HT1080 (cell line): ENCODE data around the gene CD163L1. TPM values are rescaled to one million over a fixed set of nuclear protein-coding genes. Genes with fewer than 3 reads are reported as not detected.
"Not testable (repeated sequence)": the region's sequence is repeated elsewhere in the genome, so short reads cannot be mapped to it uniquely, and the experiment has no call there.

ENCODE experiments used
- DNase-seq: peaks from one replicate; pipeline ENCODE4 v3.0.0-alpha.2; 2015; ENCODE audit warnings: low read depth
- polyA plus RNA-seq, 2 experiments: library from polyadenylated mRNA; depleted of rRNA; stranded (reverse); fragments of >200 nt; gene quantifications; 2 replicates each; pipeline ENCODE4 v1.2.3, GENCODE V29; 2015
- total RNA-seq: library from RNA; depleted of rRNA; stranded (reverse); fragments of >200 nt; shearing (Covaris generic); gene quantifications from 2 replicates; pipeline ENCODE4 v1.2.3, GENCODE V29; 2014; rRNA removed

The CD163L1 gene
- 3.0 and 6.0 TPM in 2 replicates for total RNA-seq
- polyA plus RNA-seq (2015; cell fraction: cytosol; rRNA removed) = 1.5 and 2.1 TPM in 2 replicates
- polyA plus RNA-seq (2015; cell fraction: nucleus; rRNA removed) = 2.7 and 3.9 TPM in 2 replicates

DNA sequence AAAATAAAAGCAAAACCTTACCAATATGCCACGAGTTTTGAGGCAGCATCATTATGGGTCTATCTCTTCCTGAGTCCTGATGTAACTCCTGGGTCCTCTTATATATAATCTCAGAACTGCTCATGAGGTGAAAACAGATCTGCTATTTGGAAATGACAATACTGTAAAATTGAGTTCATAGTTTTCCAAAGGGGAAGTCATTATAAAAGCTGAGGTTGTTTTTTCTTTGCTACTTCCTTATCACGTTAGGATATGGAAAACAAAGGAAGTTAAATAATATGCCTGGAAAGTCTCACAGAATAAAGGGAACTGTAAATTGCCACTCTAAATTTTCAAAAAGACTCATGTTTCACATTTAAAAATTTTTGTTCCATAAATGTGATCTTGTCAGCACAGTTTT lies at the start of gene CD163L1:
Gene CD163L1, minus strand, starts transcription at position 78 of the 400 bp plus-strand sequence. Its CDS starts 26 bp downstream, at position 52.
- no peak for DNase-seq

DNA sequence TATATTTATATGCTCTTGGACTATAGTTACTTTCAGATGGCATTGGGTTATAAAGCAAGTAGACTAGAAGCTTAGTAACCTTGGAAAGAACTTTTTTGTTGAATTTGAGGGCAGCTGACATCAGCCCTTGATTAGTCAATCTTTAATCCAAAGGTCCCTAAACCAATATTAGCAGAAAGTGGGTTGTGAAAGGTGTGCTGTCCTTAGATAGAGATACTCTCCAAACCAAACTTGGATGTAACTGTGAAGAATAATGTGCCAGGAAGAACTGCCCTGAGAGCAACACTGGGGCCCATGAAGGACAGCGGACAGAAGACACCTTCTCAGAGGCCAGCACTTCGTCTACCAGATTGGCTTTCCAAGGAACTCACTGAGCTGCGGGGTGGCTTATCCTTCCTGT lies 49.1 kb upstream of the CD163L1 start:
- no peak for DNase-seq

DNA sequence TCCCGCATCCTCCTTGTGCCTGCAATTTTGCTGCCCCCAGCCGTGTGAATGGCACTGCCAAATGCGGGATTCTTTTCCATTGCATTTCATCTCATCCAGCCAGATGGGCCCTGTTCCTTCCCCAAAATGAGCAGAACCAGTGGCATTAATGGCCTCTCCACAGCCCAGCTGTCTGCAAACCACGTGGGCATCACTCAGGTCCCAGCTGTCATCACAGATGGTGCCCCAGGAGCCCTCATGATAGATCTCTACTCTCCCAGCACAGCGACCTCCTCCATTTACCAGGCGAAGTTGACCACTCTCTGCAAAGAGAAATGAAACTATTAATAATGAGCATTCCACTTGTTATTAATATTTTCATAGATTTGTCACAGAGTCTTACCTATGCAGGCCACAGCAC lies 42.6 kb upstream of the CD163L1 start:
- DNase-seq = no peak

DNA sequence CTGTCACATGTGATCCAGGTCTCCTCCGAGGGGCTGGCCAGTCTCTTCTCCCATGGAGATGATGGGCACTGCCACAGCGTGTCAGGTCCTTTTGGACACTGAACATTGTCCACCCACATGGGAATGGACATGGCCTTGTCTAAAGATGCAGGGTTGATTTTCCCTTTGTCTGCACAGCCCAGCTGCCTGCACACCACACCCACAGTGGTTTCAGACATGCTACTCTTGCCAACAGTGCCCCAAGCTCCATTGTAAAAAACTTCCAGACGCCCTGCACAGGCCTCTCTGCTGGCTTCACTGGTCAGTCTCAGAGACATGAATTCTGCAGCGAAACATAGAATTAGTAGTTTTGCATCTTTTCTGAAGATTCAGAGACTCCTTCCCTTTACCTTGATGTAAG lies 41.1 kb upstream of the CD163L1 start:
- no peak for DNase-seq

DNA sequence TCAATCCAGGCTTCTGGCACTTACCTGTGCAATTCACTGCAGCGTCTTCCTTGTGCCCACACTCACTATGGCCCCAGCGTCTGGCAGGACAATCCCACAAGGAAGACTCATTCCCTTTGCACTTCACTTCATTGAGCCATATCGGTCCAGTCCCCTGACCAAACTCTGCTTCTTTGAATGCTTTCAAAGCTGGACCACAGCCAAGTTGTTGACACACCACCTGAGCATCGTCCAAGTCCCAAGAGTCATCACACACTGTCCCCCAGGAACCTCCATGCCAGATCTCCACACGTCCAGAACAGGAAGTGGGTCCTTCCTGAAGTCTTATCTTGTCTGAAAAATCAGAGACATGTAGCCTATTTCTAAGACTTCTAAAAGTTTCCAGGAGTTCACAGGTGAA lies 39.4 kb upstream of the CD163L1 start:
- peak; percentile 50 for DNase-seq

DNA sequence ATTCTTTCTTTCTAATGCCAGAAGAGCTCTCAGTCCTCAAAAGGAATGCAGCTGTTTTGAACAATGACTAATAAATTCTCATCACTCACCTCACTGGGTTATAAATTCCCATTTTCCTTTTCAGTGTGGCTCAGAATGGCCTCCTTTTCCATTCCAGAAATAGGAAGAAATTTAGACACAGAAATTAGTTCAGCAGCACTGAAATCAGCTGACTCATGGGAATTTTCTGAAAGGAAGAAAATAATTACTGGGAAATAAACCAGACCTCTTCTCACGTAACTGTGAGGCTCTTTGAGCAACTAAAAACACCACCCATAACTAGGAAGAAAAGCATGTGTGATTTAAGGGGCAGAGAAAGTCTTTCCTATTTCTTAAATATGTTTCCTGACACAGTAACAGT lies 35.8 kb upstream of the CD163L1 start:
- DNase-seq = no peak

DNA sequence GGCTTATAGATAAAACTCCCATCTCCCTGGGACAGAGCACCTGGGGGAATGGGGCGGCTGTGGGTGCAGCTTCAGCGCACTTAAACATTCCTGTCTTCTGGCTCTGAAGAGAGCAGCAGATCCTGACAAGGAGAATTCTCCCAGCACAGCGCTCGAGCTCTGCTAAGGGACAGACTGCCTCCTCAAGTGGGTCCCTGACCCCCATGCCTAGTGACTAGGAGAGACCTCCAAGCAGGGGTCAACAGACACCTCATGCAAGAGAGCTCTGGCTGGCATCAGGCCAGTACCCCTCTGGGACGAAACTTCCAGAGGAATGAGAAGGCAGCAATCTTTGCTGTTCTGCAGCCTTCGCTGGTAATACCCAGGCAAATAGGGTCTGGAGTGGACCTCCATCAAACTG lies 28.1 kb upstream of the CD163L1 start:
- DNase-seq = no peak

DNA sequence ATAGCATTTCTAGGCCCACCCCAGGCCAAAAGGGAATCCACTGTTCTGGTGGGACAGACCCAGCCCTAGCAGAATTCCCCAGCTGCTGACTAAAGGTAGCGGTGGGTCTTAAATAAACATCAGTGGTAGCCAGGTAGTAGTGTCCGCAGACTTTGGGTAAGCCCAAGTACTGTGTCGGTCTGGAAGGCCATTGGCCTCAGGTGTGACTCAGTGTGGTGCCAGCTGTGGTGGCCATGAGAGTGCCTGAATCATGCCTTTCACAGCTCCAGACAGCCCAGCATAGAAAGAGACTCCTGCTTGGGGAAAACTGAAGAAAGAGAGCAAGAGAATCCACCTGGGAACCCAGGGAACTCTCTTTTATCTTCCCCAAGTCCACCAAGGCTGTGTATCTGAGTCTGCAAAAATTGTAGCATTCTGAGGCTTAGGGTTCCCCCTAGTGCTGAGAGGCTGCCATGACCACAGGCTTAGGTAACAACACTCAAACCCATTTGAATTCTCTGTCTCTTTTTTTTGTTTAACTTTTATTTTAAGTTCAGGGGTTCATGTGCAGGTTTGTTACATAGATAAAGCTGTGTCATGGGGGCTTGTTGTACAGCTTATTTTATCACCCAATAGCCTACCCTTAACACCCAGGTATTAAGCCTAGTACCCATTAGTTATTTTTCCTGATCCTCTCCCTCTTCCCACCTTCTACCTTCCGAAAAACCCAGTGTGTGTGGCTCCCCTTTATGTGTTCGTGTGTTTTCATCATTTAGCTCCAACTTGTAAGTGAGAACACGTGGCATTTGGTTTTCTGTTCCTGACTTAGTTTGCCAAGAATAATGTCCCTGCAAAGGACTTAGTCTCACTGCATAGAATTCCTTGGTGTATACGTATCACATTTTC lies 16.7 kb upstream of the CD163L1 start:
- DNase-seq = peak; percentile 52

DNA sequence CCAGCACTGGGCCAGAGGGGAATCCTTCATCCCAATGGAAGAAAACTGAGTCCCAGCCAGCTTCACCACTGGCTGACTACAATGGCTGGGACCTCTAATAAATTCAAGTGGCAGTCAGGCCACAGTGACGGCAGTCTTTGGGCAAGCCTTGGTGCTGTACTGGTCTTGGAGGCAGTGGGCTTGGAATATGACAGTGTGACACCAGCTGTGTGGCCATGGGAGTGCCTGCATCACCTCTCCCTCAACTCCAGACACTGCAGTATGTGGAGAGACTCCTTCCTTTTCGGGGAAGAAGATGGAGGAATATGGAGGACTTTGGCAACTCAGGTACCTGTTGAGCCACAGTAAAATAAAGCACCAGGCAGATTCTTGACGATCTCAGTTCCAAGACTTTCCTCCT lies 16.0 kb upstream of the CD163L1 start:
- no peak for DNase-seq

DNA sequence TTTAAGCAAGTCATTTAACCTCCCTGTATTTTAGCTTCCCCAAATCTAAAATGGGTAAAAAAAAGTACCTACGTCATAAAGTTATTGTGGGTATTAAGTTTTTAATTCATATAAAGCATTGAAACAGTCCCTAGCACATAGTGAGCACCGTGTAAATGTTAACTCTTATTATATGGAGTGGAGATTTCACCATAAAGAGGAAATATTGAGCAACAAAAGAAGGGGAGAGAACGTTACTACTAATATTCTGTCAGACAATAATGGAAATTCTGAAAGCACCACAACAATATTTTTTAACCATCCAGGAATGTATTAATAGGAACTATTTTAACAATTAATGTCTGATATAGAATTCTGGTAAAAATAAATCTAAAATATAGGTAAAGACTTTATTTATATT lies 7.8 kb upstream of the CD163L1 start:
- no peak for DNase-seq

DNA sequence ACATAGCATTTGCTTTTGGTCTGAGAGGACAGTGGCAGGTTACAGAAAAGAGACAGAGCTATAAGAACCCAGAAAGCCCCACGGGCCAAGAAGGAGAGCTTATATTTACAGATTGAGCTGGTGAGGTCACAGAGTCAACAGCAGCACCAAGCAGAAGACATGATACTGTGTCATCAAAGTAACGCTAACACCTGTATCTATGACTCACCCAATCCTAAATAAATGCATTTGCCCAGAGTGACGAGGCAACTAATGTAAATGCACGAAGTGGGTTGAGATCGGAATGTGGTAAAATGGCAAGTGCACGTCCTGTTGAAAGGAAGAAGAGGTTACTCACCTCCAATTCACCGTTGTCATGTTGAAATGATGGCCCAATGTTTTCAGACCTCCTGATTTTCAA lies 6.7 kb upstream of the CD163L1 start:
- peak; percentile 60 for DNase-seq

DNA sequence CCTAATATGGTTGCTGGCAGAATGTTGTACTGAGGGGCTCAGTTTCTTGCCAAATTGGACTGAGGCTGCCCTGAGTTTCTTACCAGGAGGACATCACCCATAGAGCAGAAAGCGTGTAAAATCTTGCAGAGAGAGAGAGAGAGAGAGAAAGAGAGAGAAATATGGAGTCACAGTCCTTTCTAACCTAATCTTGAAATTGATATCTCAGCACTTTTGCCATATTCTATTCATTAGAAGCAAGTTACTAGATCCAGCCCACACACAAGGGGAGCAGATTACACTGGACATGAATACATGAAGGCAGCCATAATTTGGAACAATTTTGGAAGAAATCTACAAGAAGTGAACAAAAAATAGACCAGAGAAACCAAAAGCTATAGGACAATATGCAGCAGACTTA lies 4.1 kb upstream of the CD163L1 start:
- DNase-seq = no peak

DNA sequence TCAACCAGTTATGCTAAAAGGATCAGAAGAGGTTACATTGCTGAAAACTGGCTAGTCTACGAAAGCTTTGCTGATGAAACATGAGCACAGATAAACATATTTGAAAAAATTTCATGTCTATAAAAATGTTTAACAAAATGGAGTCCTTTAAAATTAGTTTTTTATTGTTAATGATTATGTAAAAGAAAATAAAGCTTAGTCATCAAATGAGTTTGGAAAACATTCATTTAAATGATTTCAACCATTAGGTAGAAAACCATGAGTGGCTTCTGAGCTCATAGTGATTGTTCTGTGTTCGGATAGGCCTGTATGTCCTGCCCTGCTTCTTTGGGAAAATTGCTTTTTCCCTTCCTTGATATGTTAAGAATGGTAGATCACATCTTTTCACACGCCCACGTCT lies 584 bp upstream of the CD163L1 start:
- no peak for DNase-seq

DNA sequence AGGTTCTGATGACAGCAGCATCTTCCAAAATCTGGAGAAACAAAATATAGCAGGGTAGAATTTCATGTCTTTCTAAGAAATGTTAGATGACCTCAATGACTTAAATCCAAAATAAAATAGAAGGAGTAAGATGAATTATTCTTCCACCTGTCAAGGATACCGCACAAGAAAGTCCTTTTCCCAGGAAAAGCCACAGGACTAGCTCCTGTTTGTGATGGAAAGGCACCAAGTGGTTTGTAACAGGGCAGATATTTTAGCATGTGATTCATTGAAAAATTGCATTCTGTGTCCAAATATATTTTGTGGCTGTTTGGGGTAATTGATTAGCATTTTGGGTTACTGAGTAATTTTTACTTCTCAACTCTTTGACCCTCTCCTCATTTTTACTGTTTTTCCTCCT lies 2.7 kb downstream of the CD163L1 start:
- no peak for DNase-seq

DNA sequence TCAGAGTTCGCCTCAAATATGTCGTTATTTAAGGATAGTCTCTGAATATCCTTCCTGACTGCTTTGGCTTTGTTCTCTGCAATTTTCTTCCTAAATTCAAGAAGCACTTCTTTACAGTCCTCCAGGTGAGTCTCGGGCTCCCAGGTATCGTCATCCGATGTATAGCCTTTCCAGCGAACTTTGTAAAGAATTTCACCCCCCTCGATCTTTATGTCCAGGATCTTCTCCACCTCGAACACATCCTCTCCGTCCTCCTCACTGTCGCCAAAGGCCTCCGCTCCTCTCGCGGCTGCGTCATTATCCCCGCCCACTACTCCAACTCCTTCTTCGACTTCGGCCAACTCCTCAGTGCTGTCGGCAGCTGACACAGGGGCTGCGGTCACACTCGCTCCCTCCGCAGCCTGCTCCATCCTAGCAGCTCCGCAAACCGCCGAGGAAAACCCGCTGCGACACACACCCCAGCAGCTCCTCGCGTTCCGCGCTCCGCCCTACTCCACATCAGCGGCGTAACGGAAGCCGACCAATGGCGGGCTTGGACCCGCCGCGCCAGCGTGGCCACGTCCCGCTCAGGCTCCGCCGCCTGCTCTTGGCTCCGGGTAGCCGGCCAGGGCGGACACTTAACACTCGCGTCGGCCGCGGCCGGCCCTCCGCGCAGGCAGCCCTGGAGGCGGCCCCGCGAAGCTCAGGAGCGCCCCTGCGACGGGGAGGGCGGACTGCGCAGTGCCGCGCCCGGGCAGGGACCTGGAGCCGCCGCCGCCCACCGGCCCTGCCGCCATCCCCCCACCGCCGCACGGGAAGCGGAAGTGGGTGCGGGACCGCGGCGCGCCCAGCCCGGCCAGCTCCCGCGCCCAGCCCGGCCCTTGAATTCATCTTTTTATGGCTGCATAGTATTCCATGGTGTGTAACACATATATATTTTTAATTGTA lies 4.1 kb downstream of the CD163L1 start:
- no peak for DNase-seq

DNA sequence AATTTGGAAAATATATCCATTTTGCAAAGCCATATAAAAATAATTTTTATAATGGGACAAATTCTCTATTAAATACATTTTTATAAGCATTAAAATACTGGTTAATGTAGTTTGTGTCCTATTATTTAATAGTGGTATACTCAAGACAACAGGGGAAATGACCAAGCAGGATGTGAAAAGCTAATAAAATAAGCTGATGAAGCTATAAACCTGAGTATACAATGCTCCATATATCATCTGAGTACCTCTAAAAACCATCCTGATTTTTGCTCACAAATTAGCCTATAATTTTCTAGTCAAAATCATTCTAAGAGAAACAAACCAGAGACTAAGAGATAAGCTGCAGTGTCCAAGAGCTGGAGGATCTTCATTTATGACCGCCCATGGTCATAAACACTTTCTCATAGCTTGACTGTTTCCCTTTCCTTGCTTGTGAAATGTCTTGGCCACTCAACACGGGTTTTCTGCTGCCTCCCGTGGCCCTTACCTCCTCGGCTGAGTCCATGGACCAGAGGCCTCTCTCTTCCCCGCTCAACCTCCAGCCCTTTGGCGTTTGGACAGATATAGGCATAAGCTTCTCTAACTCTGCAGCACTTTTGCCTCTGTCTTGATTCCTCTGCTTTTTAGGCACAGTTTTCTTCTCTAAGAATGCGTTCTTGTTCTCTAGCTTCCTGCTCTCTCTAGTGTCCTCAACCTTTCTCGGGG lies 5.5 kb downstream of the CD163L1 start:
- not testable (repeated sequence) for DNase-seq

DNA sequence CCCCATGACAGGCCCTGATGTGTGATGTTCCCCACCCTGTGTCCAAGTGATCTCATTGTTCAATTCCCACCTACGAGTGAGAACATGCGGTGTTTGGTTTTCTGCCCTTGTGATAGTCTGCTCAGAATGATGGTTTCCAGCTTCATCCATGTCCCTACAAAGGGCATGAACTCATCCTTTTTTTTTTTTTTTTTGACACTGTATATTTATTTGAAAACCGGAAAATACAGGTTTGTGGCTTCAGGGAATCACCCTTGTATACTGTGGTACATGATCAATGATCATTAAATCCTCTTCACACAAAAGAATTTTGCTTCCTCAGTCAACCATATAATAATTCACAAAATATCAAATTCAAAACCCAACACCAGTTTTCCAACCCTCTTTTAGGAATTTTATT lies 6.5 kb downstream of the CD163L1 start:
- not testable (repeated sequence) for DNase-seq

DNA sequence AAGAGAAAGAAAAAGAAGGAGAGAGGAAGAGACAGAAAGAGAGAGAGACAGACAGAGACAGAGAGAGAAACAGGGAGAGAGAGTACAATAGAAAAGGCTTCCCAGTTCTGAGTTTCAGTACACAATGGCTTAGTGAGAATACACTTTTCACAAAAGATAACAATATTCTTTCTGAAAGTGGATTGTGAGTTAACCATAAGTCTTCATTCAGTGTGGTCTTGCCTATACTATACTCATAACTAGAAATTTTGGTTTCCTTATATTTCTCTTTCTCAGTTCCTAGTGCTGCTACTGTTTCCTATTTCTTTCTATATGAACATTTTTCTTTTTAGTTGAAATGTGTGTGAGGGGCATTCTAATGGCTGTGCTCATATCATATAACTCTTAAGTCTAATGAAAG lies 9.3 kb downstream of the CD163L1 start:
- DNase-seq = no peak

DNA sequence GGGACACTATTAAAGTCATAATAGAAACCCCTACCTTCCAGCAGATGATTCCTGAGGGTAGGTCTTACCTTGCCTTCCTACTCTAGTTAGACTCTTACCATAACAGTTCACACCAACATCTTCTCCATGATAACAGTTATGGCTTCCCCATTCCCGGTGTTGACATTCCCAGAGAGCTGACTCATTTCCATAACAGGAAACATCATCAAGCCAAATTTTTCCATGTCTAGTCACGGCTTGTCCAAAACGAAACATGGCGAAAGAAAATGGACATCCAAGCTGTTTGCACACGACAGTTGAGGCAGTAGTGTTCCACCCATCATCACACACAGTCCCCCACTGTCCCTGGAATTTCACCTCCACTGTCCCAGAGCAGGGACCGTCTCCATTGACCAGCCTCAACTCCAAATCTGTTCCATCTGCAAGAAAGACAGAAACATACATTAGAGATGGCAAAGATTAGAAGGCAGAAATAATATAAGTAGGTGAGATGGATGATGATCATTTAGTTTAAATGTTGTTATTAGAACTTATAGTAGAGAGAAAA lies 10.6 kb downstream of the CD163L1 start:
- DNase-seq = peak; percentile 88

DNA sequence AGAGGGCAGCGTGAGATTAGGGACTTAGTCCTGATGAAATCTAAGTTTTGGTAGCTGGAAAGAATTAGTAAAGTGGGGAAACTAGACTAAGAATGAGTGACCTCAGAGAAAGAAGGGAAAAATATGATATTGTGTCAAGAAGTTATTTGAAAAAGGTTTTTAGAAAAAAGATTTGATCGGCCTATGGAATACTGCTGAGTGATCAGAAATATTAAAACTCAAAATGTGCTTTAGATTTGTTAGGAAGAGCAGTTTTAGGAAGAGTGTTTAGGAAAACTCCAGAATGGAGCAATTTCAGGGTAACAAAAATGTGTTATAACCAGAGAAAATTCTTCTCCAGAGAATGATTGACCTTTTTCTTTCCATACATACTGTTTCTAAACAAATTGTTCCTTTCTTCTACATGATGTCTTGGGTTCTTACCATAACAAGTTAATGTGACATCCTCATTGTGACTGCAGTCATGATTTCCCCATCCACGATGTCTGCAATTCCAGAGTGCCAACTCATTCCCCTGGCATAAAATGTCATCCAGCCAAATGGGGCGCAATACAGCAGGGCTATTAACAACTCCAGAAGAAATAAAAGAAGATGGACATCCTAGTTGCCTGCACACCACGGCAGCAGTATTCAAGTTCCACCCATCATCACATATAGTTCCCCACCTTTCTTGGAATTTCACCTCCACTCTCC lies 11.8 kb downstream of the CD163L1 start:
- DNase-seq = no peak
